Right kidney (tissue), 1 donor: ENCODE measurements around the gene ITGB2.

Source experiments
- DNase-seq: peaks from one replicate; pipeline ENCODE4 v3.0.0-alpha.2; 2016

Gene ITGB2

DNA sequence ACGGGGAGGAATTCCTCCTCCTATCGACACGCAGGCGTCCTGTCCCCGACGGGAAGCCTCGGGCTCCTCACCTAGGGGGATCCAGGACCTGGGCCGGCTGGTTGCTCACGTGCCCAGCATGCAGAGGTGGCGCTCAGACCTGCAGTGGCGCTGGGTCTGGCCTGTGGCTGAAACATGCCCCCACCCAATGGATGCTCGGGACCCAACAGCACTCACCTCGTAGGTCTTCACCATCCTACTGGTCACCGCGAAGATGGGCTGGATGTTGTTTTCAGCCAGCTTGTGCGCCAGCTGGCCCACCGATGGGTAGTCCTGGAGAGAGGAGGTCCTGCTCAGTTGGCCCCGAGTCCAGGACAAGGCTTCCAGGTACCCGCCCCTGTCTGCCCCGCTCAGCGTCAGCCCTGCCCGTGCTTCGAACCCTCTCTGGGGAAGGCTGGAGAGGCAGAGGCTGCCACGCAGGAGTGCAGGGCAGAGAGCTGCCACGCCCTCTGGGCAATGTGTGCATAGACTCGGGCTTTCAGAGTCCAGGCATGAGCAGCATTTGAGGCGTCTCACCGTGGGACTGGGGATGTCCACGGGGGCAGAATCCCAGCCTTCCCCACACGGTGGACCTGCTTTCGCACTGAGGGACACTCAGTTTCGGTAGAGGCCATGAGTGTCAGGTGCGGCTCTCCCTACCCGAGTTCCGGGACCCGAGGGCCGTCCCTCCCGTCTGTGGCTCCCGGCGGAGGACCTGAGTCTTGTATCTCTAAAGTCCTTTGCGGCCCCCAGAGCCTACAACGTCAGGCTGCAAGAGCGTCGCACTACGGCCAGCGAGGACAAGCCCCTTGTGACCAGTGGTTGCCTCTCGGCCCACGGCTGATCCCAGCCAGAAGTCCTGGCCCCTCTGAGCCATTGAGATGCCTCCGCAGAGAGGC, 21.6 kb downstream of the ITGB2 start:
- DNase-seq: no peak

- no peak for DNase-seq
Observed at GRCh38 chr21:44898011-44898488, 22.6 kb downstream of the ITGB2 start.

- no peak for DNase-seq
Observed at GRCh38 chr21:44897326-44898010, 23.2 kb downstream of the ITGB2 start.

DNA sequence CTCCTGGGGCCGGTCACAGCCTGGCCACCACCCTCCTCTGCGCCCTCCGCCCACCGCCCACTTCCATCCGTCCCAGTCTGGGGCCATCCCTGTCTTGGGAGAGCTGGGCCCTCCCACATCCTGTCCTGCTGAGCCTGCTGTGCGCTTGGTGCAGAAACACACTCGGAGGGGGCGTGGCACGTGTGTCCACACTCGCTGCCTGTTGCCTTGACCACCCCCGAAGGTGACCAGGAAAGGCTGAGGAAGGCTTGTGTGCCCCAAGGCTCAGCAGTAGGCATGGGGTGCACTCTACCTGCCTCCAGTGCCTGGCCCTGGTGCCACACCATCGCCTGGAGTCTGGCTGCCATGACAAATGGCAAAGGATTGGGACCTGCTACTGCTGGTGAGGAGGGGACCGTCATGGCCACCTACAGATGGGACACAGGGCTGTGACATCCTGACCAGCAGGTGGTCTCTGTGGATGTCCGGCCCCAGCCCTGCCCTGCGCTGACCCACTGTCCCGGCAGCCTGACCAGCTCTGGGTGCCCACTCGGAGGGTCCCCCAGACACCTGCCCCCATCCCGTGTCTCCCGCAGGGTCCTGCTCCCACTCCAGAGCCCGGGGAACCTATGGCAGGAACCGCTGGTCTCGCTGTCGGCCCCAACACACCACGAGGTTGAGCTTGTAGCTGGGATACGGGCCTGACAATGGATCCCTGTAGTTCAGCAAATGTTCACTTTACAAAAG, 24.0 kb downstream of the ITGB2 start:
- no peak for DNase-seq

- DNase-seq: no peak
Observed at GRCh38 chr21:44895859-44896258, 24.8 kb downstream of the ITGB2 start.

DNA sequence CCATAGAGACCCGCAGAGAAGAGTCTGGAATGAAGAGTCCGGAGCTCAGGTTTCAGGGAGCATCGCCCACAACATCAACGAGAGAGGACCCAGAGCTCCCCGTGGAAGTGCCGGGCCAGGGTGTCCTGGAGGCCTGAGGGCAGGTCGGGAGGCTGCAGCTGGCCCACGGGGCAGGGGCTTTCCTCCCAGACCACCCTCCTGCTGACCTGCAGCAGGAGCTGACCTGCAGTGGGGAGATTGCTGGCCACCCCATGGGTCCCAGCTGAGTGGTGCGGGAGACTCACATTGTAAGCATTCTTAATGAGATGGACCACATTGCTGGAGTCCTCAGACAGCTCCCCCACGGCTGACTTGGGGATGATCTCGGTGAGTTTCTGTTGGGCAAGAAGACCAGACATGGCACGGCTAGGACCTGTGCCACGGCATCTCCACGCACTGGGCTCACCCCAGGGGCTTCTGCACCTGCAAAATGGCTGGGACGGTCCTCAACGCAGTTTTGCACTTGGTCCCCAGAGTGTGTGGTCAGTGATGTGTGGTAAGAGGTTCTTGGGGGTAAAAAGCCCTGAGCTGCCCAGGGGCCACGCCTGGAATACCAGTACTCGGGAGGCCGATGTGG, 25.9 kb downstream of the ITGB2 start:
- DNase-seq: no peak

GRCh38 chr21:44893948-44894656, 26.6 kb downstream of the ITGB2 start:
- no peak for DNase-seq

DNA sequence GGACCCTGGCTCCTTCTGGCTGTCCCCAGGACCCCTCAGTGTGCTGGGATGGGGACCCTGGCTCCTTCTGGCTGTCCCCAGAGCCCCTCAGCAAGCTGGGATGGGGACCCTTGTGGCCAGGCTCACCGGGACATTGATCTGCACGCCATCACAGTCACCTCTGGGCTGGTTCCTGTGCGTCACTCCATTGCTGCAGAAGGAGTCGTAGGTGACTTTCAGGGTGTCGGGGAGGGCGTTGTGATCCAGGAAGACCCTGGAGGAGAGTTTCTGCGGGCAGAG, 27.5 kb downstream of the ITGB2 start:
- no peak for DNase-seq

DNA sequence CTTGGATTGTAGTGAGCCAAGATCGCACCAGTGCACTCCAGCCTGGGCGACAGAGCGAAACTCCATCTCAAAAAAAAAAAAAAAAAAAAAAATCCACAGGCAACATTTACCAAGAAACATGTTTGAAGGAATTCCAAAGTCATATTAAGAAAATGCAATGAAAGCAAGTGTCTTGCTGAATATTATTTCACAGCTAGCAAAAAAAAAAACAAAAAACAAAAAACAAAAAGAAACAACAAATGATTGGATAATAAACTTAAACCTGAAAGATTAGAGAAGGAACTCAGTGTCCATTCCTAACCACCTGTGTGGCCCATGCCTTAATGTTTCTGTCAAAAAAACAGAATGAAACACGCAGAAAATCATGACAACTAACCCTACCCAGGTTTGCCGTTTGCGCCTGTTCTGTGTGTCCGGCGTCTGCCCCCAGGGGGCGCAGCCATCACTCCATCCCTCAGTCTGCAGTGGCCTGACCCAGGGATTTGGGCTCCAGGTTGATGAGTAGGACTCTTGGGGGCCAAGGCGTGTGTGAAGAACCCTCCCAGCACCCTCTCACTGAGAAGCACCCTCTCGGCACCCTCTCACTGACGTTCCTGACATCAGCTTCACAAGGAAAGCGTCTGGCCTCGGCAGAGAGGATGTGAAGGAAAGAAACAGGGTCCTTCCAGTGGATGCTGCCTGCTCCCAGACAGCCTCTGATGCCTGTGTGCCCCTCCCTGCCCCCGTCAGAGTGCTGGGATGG, 28.0 kb downstream of the ITGB2 start:
- DNase-seq: no peak

DNA sequence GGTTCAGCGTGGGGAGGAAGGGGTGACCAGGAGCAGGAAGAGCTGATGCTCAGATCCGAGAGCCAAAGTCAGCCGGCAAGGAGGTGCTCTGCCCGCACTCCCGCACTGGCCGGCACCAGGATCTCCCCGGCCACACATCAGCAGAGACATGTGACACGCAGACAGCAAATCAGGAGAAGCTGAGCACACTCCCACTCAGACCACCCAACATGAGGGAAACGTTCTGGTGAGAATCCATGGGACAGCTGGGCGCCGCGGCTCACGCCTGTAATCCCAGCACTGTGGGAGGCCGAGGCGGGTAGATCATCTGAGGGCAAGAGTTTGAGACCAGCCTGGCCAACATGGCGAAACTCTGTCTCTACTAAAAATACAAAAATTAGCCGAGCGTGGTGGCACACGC, 28.6 kb downstream of the ITGB2 start:
- no peak for DNase-seq

- no peak for DNase-seq
Observed at GRCh38 chr21:44891631-44892031, 29.1 kb downstream of the ITGB2 start.

GRCh38 chr21:44890961-44891541, 29.6 kb downstream of the ITGB2 start:
- DNase-seq: no peak

- no peak for DNase-seq
Observed at GRCh38 chr21:44890338-44890931, 30.3 kb downstream of the ITGB2 start.

DNA sequence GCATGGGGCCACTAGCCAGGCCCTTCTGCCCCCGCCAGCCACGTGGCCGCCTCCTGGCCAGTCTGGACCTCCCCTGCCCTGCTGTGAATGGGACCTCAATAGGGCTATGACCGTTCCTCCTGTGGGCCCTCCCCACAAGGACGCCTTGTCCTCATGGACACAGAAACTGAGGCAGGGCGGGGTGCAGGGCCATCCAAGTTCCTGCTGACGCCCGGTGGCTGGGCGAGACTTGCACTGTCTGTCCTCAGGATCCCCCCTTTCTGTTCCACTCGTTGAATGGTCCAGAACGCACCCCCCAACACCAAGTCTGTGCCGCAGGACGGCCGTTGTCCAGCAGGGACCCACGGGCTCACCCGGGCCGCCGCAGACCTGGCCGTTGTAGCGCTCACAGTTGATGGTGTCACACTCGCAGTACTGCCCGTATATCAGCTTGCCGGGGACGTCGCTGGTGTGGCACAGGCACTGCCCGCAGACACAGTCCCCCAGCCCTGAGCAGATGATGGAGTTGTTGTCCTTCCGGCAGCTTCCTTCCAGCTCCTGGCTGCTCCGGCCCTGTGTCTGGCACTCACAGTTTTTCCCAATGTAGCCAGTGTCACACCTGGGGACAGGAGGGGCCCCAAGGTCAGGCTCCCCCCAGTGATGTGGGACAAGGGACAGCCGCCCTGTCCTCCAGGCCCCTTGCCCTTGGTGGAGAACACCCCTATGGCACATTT, 30.9 kb downstream of the ITGB2 start:
- DNase-seq: no peak

DNA sequence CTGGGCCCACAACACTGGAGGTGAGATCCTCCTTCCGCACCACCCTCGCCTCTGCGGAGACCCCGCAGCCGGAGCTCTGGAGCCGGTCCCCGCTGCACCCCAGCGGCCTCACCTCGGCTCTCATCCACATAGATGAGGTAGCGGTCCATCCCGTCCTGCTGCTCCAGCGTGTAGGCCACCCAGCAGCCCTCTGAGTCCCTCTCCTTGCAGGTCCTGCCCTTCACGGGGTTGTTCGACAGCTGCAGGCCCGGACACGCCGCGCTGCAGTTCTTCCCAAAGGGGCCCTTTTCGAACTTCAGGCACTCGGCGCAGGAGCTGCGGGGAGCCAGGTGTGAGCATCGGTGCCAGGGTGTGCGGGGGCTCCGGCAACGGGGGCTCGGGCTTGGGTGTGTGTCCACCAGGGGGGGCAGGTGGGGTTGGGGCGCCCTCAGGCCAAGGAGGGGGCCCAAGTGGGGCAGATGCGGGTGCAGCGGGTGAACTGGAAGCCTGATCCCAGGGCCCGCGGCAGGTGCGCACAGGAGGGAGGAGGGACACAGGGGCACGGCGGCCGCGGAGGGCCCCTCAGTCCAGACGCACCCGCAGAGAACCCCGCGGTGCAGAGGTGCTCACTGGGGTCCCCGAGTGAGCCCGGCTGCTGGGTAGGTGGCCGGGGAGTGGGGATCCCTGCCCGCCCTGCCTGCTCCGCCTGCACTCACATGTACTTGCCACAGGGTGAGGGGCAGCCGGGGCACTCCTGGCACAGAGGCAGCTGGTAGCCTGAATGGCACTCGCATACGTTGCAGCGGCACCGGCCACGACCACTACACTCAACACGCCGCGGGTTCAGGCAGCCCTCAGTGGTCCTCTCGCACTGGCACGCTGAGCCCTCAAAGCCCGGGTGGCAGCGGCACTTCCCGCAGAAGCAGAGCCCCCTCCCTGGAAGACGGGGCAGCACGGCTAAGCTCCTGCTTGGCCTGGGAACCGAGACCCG, 31.8 kb downstream of the ITGB2 start:
- no peak for DNase-seq

- DNase-seq: no peak
Observed at GRCh38 chr21:44887807-44888580, 32.7 kb downstream of the ITGB2 start.

DNA sequence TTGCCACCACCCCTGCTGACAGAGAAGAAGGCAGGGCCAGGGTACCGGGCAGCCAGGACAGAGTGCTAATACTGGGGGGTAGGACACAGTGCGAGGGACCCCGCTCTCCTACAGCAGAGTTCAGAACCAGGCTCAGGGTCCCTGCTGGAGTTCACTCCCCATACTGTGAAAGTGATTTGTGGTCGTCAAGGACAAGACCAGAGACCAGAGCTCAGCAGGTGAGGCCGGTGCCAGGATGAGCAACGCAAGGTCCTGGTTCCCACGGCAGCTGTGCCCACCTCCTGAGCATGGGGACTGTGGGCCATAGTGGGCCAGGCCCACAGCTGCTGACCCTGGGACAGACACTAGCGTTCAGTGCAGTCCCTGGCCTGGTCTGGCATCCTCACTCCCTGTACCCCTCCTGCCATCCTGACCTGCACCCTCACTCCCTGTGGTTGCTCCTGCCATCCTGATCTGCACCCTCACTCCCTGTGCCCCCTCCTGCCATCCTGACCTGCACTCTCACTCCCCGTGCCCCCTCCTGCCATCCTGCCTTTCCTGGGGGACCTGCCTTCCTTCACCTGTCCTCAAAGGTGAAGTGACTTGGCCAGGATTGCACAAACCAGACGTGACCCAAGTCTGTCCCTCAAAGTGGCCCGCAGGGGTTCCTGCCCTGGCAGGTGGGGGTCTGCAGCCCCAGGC, 33.4 kb downstream of the ITGB2 start:
- DNase-seq: no peak
